ENCODE data around the gene ENPP5. TPM values are rescaled to one million over a fixed set of nuclear protein-coding genes. Genes with fewer than 3 reads are reported as not detected.

ENPP5 gene, protein sequence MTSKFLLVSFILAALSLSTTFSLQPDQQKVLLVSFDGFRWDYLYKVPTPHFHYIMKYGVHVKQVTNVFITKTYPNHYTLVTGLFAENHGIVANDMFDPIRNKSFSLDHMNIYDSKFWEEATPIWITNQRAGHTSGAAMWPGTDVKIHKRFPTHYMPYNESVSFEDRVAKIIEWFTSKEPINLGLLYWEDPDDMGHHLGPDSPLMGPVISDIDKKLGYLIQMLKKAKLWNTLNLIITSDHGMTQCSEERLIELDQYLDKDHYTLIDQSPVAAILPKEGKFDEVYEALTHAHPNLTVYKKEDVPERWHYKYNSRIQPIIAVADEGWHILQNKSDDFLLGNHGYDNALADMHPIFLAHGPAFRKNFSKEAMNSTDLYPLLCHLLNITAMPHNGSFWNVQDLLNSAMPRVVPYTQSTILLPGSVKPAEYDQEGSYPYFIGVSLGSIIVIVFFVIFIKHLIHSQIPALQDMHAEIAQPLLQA
- polyA plus RNA-seq (ENCODE audit: insufficient read length in 4 of 4), result 10 to 100 TPM; 14.4 to 21.3 (median 18.1) TPM

DNA sequence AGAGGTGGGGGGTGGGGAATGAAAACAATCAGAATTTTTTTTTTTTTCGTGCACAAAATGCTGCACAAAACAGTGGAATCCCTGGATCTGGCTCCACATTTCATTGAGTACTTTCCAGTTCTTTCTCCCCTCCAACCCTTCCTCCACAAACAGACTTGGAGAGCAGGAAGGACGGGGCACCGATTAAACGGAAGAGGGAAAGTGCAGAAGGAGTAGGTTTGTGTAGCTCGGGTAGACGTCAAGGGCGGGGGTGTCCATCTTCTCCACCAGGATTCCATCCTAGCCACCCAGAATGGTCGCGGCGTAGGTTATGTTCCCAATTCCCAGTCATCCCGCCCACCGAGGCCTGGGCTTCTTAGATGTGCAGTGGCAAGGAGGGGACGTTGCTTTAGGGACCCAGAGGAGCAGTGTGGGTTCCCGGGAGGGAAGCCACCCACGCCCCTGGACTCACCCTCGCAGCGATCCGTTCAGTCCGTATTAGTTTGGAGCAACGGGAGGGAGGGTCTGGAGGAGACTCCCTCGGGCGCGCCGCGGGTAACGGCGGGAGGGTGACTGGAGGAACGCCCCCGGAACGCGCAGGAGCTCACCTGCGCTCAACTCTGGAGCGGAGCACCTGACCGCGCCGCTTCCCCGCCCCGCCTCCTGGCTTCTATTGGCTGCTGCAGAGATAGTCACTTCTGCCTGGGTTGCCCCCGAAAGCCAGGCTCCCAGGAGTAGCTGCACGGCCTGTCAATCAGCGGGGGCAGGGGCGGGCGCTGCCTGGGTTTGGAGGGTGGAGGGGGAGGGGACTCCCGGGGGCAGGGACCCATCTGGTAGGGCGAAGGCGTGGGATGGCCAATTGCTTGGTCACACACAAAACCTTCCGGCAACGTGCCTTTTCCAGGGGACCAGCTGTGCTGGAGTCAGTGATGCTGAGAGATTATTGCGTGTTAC is at the start of gene ENPP5:
ENPP5 (minus strand) TSS at position 624 of the 933 bp plus-strand sequence. CDS start 2,718 bp downstream, outside the sequence.
- peak; percentile 63 to 79 (median 68) for DNase-seq (ENCODE audit: low read depth in 4 of 4, low spot score in 3 of 4)

DNA sequence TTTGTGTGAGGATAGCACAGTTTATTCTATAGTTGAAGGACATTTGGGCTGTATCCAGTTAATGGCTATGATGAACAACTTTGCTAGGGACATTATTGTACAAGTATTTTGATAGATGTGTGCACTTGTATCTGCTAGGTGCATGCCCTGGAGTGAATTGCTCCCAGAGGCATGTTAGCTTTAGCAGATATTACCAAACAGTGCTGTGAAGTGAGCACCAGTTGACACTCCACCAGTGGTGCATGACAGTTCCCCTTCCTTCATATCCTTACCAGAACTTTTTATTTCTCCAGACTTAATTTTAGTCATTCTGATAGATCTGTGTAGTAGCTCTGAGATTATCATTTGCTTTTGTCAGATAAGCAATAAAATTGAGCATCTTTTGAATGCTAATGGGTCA is 48.9 kb upstream of the ENPP5 start:
- DNase-seq (ENCODE audit: low read depth in 4 of 4, low spot score in 3 of 4), result no peak

DNA sequence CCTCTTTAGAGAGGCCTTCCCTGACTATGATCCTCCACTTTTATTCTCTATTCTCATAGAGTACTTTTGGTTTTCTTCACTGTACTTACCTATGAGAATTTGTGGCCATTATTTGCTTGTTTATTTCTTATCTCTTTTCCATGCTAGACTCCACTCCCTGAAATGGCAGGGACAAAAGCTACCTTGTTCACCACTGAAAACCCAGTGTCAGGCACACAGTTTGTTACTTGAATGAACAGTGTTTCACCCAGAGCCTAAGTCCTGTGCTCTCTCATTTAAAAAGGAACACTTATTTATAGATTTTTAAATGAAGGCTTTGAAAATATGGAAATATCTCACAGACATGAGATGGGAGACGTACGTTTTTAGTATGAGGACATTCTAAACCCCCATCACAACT is 47.7 kb upstream of the ENPP5 start:
- no peak for DNase-seq (ENCODE audit: low read depth in 4 of 4, low spot score in 3 of 4)

DNA sequence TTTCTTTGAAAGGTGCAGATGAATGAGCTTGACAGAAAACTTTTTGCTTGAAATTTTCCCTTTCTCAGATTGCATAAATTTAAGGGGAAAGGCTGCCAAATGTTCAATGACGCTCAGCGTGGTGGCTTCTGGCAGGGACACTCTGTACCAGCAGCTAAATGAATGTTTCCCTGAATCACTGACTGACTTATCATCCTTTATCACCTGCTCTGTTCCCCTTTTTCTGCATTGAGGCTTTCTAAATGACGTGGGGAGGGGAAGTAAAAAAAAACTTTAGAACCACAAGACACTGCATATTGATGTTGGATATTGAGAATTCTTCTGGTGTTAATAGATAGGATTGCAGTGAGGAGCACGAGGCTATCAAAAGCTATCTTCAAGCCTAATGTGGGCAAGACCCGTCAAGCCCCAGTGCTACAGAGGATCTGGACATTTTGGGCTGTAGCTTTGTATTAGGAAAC is 46.9 kb upstream of the ENPP5 start:
- DNase-seq (ENCODE audit: low read depth in 4 of 4, low spot score in 3 of 4), result no peak

DNA sequence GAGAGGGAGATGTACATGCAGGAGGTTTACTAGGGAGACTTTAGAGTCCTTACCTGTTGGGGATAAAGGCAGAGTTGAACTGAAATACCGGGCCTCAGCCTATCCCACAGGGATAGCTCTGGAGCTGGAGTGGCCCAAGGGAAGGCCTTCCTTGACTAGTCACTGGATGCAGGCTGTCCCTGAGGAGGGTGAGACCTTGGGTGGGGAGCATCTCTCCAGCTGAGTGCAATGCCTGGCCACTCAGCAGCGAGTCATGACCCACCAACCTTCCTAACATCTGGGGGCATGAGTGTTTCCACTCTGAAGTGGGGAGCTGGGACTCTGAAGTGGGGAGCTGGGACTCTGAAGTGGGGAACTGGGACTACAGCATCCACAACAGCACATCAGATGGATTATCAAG is 46.1 kb upstream of the ENPP5 start:
- no peak for DNase-seq (ENCODE audit: low read depth in 4 of 4, low spot score in 3 of 4)

DNA sequence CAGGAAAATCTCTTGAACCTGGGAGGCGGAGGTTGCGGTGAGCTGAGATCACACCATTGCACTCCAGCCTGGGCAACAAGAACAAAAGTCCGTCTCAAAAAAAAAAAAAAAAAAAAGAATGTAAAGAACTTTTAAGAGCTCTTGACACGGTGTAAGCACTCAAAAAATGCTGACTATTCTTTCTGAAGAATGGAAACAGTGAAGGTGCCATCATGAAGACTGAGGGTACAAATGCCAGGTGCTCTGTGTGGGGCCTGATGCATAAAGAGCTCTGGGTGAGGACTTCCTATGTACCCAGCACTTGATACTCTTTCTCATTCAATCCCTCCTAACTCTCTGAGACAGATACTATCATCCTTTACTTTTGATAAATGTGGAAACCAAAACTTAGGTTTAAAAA is 45.0 kb upstream of the ENPP5 start:
- no peak for DNase-seq (ENCODE audit: low read depth in 4 of 4, low spot score in 3 of 4)

DNA sequence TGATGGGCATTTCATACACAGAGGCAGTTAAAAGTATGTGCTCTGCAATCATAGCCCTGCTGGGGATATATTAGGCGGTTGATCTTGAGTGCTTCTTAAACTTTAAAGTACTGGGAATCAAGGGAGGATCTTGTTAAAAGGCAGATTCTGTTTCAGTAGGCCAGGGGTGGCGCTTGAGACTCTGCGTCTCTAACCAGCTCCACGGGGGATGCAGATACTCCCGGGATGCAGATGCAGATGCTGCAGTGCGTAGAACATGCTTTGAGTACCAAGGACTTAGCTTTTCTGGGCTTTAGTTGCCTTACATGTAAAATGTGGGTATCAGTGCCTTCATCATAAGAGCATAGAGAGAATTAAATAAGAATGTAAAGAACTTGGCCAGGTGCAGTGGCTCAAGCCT is 44.4 kb upstream of the ENPP5 start:
- DNase-seq (ENCODE audit: low read depth in 4 of 4, low spot score in 3 of 4), result no peak

DNA sequence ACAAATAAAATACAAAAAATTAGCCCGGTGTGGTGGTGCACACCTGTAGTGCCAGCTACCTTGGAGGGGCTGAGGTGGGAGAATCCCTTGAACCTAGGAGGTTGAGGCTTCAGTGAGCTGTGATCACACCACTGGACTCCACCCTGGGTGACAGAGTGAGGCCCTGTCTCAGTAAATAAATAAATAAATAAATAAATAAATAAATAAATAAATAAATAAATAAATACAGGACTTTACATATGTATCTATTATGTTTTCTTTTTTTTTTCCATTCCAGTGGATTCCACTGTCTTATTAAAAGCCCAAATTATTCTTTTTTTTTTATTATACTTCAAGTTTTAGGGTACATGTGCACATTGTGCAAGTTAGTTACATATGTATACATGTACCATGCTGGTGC is 41.1 kb upstream of the ENPP5 start:
- no peak for DNase-seq (ENCODE audit: low read depth in 4 of 4, low spot score in 3 of 4)

DNA sequence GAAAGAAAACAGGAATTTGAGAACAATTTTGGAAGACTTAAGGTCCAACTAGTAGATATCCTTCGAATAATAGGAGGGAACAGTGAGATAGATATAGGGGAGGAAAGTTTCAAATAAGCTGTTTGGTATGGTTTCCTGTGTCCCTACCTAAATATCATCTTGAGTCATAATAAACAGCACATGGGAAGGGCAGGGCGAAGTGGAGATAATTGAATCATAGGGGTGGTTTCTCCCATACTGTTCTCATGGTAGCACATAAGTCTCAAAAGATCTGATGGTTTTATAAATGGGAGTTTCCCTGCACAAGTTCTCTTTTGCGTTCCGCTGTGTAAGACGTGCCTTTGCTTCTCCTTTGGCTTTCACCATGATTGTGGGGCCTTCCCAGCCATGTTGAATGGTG is 39.5 kb upstream of the ENPP5 start:
- DNase-seq (ENCODE audit: low read depth in 4 of 4, low spot score in 3 of 4), result no peak

DNA sequence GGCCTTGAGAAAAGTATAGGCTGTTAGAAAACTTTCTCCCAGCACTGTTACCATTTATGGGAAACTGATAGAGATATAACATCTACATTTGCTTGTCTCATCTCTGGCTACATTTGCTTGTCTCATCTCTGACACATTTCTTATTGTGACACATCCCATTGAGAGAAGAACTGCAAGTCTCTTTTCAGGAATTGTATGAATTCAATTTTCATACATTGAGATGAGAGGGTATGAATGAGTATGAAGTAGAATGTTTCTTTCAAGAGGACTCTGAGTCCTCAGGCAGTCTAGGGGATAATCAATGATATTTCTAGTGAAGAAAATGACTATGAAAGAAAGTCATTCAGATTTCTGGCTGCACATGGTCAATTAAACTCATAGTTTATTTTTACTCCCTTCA is 37.5 kb upstream of the ENPP5 start:
- no peak for DNase-seq (ENCODE audit: low read depth in 4 of 4, low spot score in 3 of 4)

DNA sequence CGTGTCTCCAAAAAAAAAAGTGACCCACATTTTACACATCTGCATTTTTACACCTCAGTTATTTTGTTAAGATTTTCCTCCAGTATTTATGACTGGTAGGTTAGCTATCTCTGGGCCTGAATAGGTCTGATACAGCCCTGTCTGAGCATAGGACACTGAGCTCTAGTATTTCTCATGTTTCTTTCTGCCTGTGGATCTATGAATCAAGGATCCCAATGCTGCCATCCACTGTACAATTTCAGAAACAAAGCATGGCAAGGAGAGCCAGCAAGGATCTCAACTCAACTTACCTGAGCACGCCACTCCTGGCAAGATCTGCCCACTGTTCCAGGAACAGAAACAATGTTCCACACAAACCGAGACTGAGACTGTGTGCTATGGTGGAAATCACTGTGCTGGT is 36.4 kb upstream of the ENPP5 start:
- DNase-seq (ENCODE audit: low read depth in 4 of 4, low spot score in 3 of 4), result no peak

DNA sequence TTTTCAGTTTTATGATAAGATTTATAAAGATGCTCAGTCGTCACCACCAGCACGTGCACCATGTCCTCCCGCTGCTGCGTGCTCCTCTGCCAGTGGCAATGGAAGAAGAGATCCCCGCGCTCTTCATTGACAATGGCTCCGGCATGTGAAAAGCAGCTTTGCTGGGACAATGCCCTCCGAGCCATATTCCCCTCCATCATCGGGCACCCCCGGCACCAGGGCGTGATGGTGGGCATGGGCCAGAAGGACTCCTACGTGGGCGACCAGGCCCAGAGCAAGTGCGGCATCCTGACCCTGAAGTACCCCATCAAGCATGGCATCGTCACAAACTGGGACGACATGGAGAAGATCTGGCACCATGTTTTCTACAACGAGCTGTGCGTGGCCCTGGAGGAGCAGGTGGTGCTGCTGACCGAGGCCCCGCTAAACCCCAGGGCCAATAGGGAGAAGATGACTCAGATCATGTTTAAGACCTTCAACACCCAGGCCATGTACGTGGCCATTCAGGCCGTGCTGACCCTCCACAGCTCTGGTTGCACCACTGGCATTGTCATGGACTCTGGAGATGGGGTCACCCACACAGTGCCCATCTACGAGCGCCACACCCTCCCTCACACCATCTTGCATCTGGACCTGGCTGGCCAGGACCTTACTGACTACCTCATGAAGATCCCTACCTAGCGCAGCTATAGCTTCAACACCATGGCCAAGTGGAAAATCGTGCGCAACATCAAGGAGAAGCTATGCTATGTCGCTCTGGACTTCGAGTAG is 34.3 kb upstream of the ENPP5 start:
- DNase-seq (ENCODE audit: low read depth in 4 of 4, low spot score in 3 of 4), result no peak

DNA sequence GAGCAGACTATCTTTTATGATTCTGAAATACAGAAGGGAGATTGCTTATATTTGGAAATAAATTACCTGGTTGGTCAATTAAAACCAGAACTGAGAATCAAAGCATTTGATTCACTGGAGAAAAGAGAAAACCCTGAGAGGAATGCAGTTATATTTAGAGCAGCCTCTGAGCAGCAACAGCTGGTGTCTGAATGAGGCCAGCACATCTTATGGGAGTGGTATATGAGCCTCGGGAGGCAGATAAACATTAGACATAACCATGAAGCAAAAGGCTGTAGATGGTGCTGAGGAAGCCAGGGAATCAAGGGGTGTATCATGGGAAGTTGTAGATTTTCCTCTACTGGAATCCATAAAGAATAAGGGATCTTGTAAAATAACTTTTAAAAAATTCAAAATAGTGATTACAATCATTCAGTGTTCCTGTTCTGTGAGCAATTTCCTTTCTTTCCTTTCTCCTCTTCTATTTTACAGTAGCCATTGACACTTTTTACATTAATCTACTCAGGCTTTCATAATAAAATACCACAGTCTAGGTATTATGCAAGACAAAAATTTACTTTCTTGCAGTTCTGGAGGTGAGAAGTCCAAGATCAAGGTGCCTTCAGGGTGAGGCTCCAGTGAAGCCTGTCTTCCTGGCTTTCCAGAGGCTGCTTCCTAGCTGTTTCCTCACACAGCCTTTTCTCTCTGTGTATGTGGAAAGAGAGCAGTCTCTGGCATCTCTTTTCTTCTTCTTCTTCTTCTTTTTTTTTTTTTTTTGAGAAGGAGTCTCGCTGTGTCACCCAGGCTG is 32.8 kb upstream of the ENPP5 start:
- peak; percentile 37 to 63 (median 50) for DNase-seq (ENCODE audit: low read depth in 4 of 4, low spot score in 3 of 4)

DNA sequence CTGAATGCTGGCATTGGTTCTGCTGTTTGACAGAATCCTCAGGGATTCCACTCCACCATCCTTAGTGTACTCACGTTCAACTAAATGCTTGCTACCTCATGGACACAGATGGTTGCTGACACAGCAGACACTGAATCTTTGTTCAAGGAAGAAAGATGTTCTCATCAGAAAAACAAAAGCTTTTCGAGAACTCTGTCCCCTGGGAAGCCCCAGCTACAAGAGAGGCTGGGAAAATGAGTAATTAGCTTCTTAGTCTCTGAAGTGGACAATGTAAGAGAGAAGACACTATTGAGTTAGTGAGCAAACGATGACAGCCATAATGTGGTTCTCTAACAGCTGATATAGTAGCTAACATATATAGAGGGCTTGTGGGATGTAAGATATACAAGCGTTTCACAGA is 30.9 kb upstream of the ENPP5 start:
- no peak for DNase-seq (ENCODE audit: low read depth in 4 of 4, low spot score in 3 of 4)

DNA sequence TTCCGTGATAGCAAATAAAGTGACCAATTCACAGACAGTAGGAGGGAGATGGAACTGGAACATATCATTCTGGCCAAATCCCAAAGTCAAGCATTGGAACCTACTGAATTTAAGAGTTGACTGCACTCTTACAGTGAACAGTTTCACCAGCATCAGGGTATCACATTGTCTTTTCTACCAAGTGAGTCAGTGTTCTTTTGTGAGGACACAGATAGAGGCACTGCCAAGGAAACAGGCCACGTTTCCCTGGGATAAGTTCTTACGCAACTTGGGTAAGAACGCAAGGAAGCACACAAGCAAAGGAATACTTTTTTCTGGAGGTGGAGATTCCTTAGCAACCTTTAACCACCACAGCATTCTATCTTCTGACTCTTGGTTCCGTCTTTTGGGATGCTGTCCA is 28.6 kb upstream of the ENPP5 start:
- DNase-seq (ENCODE audit: low read depth in 4 of 4, low spot score in 3 of 4), result no peak

DNA sequence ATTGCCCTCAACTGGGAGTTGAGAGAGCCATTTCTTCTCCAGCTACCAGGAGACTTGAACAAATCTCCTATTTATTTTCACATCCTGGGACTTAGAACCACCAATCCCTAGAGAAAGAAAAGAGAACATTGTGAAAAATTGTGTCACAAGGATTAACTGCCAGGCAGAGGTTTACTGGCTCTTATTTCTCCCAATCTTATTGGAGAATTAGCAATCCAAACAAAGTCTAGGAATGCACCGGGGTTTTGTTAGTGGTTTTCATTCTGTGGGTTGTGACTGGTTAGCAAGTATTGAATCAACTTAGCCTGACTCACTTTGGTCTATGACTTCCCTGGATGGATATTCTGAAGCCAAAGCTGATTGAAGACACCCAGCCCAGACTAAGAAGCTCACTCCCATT is 21.2 kb upstream of the ENPP5 start:
- DNase-seq (ENCODE audit: low read depth in 4 of 4, low spot score in 3 of 4), result no peak

DNA sequence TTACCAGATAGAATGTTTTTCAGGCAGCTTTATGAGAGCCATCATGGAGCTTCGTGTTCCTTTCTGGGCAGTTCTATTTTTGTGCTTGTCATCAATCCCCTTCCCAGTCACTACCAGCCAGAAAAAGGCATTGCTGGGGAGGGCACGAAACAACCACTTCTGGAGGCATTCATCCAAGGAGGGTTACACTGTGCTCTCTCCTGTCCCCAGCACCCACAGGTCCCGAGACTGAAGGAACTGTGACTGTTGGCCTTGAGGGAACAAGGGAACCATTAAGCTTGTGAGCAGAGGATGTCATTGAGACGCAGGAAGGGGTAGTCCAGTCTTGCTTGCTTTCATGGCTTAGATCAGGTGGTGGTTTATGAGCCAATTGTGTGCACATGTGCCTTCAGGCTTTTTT is 20.1 kb upstream of the ENPP5 start:
- DNase-seq (ENCODE audit: low read depth in 4 of 4, low spot score in 3 of 4), result no peak

DNA sequence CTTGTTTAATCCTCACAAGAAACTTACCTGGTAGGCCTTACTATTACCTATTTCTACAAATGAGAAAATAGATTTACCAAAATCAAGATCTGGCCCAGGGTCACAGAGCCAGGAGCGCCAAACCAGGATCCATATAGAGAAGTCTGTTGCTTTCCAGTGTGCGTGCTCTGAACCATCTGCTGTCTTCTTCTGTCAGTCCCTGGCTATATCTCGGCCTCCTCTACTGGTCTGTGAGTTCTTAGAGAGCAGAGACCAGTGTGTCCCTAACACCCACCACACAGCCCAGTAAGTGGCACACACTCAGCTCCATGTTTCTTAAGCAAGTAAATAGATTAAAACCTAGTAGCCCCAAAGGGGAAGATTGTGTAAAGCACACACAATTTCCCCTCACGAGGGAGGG is 18.9 kb upstream of the ENPP5 start:
- DNase-seq (ENCODE audit: low read depth in 4 of 4, low spot score in 3 of 4), result no peak

DNA sequence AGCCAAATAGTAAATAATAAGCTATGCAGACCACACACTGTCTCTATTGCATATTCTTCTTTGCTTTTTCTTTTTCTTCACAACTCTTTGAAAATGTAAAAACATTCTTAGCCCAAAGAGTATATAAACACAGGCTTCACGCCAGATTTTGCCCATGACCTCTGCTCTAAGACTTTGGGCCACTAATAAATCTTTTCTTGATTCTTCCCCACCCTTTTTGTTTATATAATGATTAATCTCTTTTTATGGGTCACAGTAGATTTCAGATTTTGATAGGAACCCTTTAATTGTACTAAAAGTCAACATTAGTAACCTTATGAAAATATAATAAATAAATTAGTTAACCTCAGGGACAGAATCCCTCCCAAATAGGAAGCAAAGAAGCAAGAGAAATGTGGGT is 15.8 kb upstream of the ENPP5 start:
- no peak for DNase-seq (ENCODE audit: low read depth in 4 of 4, low spot score in 3 of 4)

DNA sequence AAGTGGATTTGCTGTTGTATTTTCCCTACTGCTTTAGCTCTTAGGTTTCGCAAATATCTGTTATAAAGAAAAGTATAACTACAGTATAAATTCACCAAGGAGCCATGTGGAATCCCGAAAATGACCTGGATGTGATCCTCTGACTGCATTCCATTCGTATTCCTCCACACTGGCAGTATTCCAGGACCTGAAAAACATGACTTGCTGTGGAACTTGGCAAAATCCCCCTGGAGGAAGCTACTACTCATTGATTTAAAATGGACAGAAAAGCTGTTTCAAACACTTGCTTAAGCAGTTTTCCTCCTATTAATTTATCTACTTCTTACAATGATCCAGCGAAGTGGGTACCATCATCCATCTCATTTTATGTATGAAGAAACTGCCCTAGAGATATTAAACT is 13.3 kb upstream of the ENPP5 start:
- no peak for DNase-seq (ENCODE audit: low read depth in 4 of 4, low spot score in 3 of 4)
